GM10266 (cell line): Measurements from ENCODE around the gene ANKRD18B.
A peak's percentile ranks its signal among the peaks of the same experiment; 100 is the strongest.
"Not testable (repeated sequence)": the region's sequence is repeated elsewhere in the genome, so short reads cannot be mapped to it uniquely, and the experiment has no call there.

ENCODE experiments used
- DNase-seq: peaks from one replicate; pipeline ENCODE4 v3.0.0; 2012; ENCODE audit errors: extremely low spot score
- CTCF ChIP-seq: IDR thresholded peaks from 2 replicates; pipeline ENCODE4 v1.5.1; 2012; ENCODE audit warnings: mild to moderate bottlenecking, low read depth; ENCODE audit not compliant: control insufficient read depth, insufficient read depth; ENCODE audit errors: missing control alignments

Gene ANKRD18B

GRCh38 chr9:33506626-33507370 lies 17.3 kb upstream of the ANKRD18B start:
- no peak for TF ChIP-seq CTCF
- DNase-seq, result no peak

GRCh38 chr9:33510262-33511183 lies 13.5 kb upstream of the ANKRD18B start:
- DNase-seq, result peak; percentile 28

GRCh38 chr9:33511184-33511517 lies 12.9 kb upstream of the ANKRD18B start:
- DNase-seq, result not testable (repeated sequence)

More at GRCh38 chr9:33510262-33511183, 13.5 kb upstream of the ANKRD18B start:
- TF ChIP-seq CTCF, result no peak

GRCh38 chr9:33512535-33512934 lies 11.5 kb upstream of the ANKRD18B start:
- DNase-seq, result not testable (repeated sequence)

GRCh38 chr9:33515342-33515995 lies 8.6 kb upstream of the ANKRD18B start:
- DNase-seq, result not testable (repeated sequence)

- not testable (repeated sequence) for DNase-seq
Measured at GRCh38 chr9:33516397-33516796, 7.7 kb upstream of the ANKRD18B start.

- peak; percentile 35 for DNase-seq
- peak; percentile 51 for TF ChIP-seq CTCF
Measured at GRCh38 chr9:33517373-33517772, 6.7 kb upstream of the ANKRD18B start.

GRCh38 chr9:33517934-33518577 lies 6.0 kb upstream of the ANKRD18B start:
- DNase-seq, result not testable (repeated sequence)

- DNase-seq, result not testable (repeated sequence)
Measured at GRCh38 chr9:33521861-33522260, 2.2 kb upstream of the ANKRD18B start.

GRCh38 chr9:33524306-33524947 lies 376 bp downstream of the ANKRD18B start:
- no peak for DNase-seq
- TF ChIP-seq CTCF, result no peak

GRCh38 chr9:33528069-33528468 lies 4.0 kb downstream of the ANKRD18B start:
- DNase-seq, result not testable (repeated sequence)

GRCh38 chr9:33533958-33534357 lies 9.9 kb downstream of the ANKRD18B start:
- DNase-seq, result not testable (repeated sequence)
